Type B pancreatic cell (in vitro differentiated cells): Measurements from ENCODE around the gene ADAP2. TPM values are rescaled to one million over a fixed set of nuclear protein-coding genes. Genes with fewer than 3 reads are reported as not detected.
A peak's percentile ranks its signal among the peaks of the same experiment; 100 is the strongest.

ENCODE experiments used
- DNase-seq: peaks from one replicate; pipeline ENCODE4 v3.0.0; 2021; ENCODE audit warnings: mixed read lengths; ENCODE audit not compliant: unreplicated experiment; ENCODE audit errors: extremely low spot score
- H3K27ac Mint-ChIP-seq: 2 replicates; pipeline ENCODE4 v1.8.0; 2021; ENCODE audit warnings: mild to moderate bottlenecking, mixed read lengths
- H3K27me3 Mint-ChIP-seq: 2 replicates; pipeline ENCODE4 v1.8.0; 2021; ENCODE audit warnings: mixed read lengths
- H3K36me3 Mint-ChIP-seq: 2 replicates; pipeline ENCODE4 v1.8.0; 2021; ENCODE audit warnings: mixed read lengths
- H3K4me1 Mint-ChIP-seq: one replicate; pipeline ENCODE4 v1.8.0; 2021; ENCODE audit warnings: mixed read lengths; ENCODE audit not compliant: unreplicated experiment
- H3K4me3 Mint-ChIP-seq: 2 replicates; pipeline ENCODE4 v1.8.0; 2021; ENCODE audit warnings: mild to moderate bottlenecking, mixed read lengths
- H3K9me3 Mint-ChIP-seq: 2 replicates; pipeline ENCODE4 v1.8.0; 2021; ENCODE audit warnings: mixed read lengths
- total RNA-seq: library from RNA; stranded (reverse); gene quantifications from 2 replicates; pipeline ENCODE4 v1.2.1, GENCODE V29; 2021; ENCODE audit warnings: low replicate concordance
- TF ChIP-seq, protein P1 (sequence below): fragments of 200-600 bp; sonication (generic); conservative IDR thresholded peaks from 2 replicates; pipeline ENCODE4 v1.5.0; 2021; ENCODE audit warnings: antibody characterized with exemption, mild to moderate bottlenecking

ADAP2 gene
- total RNA-seq, 1 donor from 2014 or later = 1.4 TPM

DNA sequence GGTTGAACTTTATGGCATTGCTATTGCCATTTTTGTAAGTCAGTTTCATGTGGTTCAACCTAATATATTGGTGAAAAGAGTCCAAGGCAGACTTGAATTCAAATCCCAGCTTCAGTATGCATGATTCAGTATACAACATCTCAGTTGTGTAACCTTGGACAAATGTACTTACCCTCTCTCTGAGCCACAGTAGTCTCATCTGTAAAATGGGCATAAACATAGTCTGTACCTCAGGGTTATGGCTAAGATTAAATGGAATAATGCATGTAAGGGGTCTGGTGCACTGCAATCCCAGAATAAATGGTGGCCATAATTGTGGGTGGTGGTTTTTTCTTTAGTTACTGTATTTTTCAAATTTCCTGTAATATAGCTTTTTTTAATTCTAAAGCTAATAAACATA, 4.7 kb upstream of the ADAP2 start:
- no peaks in the 10 kb centered on the region for H3K9me3 Mint-ChIP-seq
- no peaks in the 10 kb centered on the region for H3K36me3 Mint-ChIP-seq
- no peak overlapping the region for H3K4me3 Mint-ChIP-seq
- TF ChIP-seq, protein P1, sequence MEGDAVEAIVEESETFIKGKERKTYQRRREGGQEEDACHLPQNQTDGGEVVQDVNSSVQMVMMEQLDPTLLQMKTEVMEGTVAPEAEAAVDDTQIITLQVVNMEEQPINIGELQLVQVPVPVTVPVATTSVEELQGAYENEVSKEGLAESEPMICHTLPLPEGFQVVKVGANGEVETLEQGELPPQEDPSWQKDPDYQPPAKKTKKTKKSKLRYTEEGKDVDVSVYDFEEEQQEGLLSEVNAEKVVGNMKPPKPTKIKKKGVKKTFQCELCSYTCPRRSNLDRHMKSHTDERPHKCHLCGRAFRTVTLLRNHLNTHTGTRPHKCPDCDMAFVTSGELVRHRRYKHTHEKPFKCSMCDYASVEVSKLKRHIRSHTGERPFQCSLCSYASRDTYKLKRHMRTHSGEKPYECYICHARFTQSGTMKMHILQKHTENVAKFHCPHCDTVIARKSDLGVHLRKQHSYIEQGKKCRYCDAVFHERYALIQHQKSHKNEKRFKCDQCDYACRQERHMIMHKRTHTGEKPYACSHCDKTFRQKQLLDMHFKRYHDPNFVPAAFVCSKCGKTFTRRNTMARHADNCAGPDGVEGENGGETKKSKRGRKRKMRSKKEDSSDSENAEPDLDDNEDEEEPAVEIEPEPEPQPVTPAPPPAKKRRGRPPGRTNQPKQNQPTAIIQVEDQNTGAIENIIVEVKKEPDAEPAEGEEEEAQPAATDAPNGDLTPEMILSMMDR = no peak
- DNase-seq = no peak
- H3K27me3 Mint-ChIP-seq = peaks cover 45% of the 10 kb centered on the region
- H3K27ac Mint-ChIP-seq = no peak overlapping the region
- peaks cover 9% of the 10 kb centered on the region for H3K4me1 Mint-ChIP-seq

DNA sequence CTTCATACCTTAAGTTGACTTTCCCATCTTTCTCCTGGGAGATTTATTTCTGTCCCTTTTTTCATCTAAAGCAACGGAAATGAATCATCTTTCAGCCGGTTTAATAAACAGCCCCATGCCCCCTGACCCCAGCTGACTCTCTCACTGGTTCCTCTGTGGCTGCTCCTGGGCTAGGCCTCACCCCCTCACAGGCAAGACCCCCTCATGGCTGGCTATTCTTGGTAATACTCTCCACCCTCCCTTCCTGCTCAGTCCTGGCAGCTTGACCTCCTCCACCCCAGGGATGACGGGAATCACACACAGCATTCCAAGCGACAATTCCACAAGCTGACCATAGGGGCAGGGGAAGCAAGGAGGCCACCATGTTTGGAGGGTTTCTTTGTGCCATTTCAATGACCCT, 1.5 kb upstream of the ADAP2 start:
- TF ChIP-seq, protein P1 = peak; percentile 49
- H3K9me3 Mint-ChIP-seq = no peaks in the 10 kb centered on the region
- H3K36me3 Mint-ChIP-seq = no peaks in the 10 kb centered on the region
- H3K27ac Mint-ChIP-seq = no peak overlapping the region
- peaks cover 68% of the 10 kb centered on the region for H3K27me3 Mint-ChIP-seq
- peak overlapping the region; percentile 86 for H3K4me3 Mint-ChIP-seq
- no peak for DNase-seq
- peaks cover 13% of the 10 kb centered on the region for H3K4me1 Mint-ChIP-seq

DNA sequence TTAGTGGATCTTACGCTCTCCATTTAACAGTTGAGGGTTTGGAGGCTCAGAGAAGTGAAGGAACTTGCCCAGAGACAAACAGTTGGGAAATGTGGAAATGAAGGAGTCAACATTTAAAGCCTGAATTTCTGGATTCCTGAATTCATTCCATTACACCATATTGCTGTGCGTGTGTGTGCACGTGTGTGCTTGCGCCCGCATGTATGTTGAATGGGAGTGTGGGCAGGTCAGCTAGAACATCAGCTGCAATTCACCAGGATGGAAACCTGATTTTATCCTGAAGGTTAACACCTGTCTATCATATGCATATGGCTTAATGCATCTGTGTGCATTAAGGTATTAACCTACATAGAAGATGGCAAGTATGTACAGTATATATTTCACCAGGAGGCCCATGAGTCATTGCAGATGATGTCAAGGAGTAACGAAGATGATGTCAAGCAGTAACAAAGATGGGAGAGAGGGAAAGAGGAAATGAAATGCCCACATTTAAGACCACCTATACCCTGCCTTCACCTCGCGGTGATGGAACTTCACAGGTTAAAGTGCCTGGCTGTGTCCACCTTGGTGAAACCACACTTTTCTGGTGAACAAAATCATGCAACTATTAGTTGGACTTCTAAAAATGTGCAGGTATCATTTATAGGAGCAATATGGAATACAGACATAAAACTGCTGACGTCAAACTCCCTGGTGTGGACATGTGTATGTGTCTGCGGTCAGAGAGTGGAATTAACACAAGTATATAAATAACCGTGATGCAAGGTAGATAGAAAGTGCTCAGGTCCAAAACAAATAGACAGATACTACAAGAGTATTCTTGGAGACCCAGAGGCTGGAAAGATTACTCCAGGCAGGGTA, 832 bp upstream of the ADAP2 start:
- TF ChIP-seq, protein P1 = peak; percentile 18
- Mint-ChIP-seq H3K36me3 (no peaks in the 10 kb centered on the region), H3K4me1 (peaks cover 13% of the 10 kb centered on the region), H3K4me3 (peak overlapping the region; percentile 86), H3K27me3 (peaks cover 70% of the 10 kb centered on the region), H3K9me3 (no peaks in the 10 kb centered on the region), H3K27ac (no peak overlapping the region)
- no peak for DNase-seq

DNA sequence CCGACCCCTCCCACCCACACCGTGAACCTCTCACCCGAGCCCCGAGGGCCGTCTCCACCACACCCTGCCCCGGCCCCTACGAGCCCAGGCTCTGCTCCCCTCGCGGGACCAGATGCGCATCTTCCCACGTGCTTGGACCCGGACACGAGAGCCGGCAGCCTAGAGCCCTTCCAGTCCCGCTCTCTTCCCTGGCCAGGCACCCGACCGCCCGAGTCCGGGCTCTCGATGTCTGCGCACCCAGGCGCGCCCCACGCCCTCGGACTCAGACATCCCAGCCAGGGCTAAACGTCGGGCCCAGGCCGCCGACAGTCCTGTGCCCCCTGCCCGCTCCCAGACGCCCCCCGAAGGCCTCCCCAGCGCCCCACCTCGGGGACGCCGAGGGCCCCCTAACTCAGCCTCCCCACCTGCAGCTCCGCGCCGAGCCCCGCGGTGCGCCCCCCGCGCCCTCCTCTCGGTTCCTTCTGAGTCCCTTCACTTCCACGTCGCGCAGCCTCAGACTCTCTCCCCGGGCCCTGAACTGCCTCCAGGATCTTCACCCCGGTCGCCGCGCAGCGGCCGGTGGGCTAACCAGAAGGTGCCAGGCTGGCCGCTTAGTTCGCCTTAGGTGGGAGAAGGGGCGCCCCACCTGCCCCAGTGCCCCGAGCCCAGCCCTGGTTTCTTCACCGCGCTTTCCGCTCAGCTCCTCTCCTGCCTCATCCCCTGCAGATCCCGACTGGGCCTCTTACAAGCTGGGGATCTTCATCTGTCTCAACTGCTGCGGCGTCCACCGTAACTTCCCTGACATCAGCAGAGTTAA, 688 bp downstream of the ADAP2 start:
- Mint-ChIP-seq H3K27ac (no peak overlapping the region), H3K27me3 (peaks cover 80% of the 10 kb centered on the region), H3K4me1 (peaks cover 13% of the 10 kb centered on the region), H3K9me3 (no peaks in the 10 kb centered on the region), H3K4me3 (peak overlapping the region; percentile 87), H3K36me3 (no peaks in the 10 kb centered on the region)
- no peak for DNase-seq
- TF ChIP-seq, protein P1 = no peak

DNA sequence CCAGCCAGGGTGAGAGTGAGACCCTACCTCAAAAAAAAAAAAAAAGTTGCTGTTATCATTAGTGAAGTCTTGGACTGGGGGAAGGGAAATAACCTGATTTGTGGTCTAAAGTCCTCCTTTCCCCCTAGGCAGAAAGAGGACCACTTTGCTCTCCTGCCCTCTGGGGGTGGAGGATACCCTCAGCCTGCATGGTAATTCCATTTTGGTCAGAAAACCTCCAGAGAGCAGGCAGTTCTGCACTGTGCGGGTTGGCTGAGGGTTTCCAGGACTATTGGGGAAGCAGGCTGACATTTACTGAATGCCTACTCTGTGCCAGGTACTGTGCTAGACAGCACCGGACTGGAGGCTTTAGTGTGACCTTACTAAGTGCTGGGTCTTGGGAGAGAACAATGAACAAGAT, 2.6 kb downstream of the ADAP2 start:
- H3K27me3 Mint-ChIP-seq = peaks cover 67% of the 10 kb centered on the region
- no peaks in the 10 kb centered on the region for H3K36me3 Mint-ChIP-seq

More for the DNA sequence above, 2.6 kb downstream of the ADAP2 start:
- TF ChIP-seq, protein P1 = no peak
- Mint-ChIP-seq H3K27ac (no peak overlapping the region), H3K4me3 (no peak overlapping the region), H3K4me1 (peaks cover 13% of the 10 kb centered on the region), H3K9me3 (no peaks in the 10 kb centered on the region)
- DNase-seq = no peak
